OCI-LY1 (cell line): ENCODE measurements around the gene MVP.
A peak's percentile ranks its signal among the peaks of the same experiment; 100 is the strongest.
"Not testable (repeated sequence)": the region's sequence is repeated elsewhere in the genome, so short reads cannot be mapped to it uniquely, and the experiment has no call there.

Source experiments
- H2AFZ ChIP-seq: fragments of 200-600 bp; sonication (generic), shearing (Covaris generic); 2 replicates; pipeline ENCODE4 v1.6.0; 2014; ENCODE audit warnings: antibody characterized with exemption, mild to moderate bottlenecking, low read length
- H3F3A ChIP-seq: fragments of 200-600 bp; sonication (generic), shearing (Covaris generic); 2 replicates; pipeline ENCODE4 v1.6.0; 2014; ENCODE audit warnings: mild to moderate bottlenecking, antibody characterized with exemption, low read length, moderate library complexity; ENCODE audit not compliant: insufficient read depth
- H3K27ac ChIP-seq: fragments of 200-600 bp; sonication (generic); 2 replicates; pipeline ENCODE4 v1.5.1; 2014; ENCODE audit warnings: low read length, mixed run types, mild to moderate bottlenecking, low read depth; ENCODE audit not compliant: poor library complexity, severe bottlenecking
- H3K27me3 ChIP-seq: fragments of 200-600 bp; sonication (generic); 2 replicates; pipeline ENCODE4 v1.6.0; 2014; ENCODE audit warnings: antibody characterized with exemption, mild to moderate bottlenecking, low read length, moderate library complexity; ENCODE audit not compliant: insufficient read depth
- H3K36me3 ChIP-seq: fragments of 200-600 bp; sonication (generic); 2 replicates; pipeline ENCODE4 v1.6.1; 2014; ENCODE audit warnings: mild to moderate bottlenecking, antibody characterized with exemption, low read length, moderate library complexity, mixed read lengths; ENCODE audit not compliant: insufficient read depth
- H3K4me1 ChIP-seq: fragments of 200-600 bp; sonication (generic); 2 replicates; pipeline ENCODE4 v1.5.1; 2014; ENCODE audit warnings: mild to moderate bottlenecking, low read length, moderate library complexity; ENCODE audit not compliant: insufficient read depth, severe bottlenecking
- H3K4me2 ChIP-seq: fragments of 200-600 bp; sonication (generic), shearing (Covaris generic); 2 replicates; pipeline ENCODE4 v1.6.1; 2014; ENCODE audit warnings: low read length
- H3K4me3 ChIP-seq: fragments of 200-600 bp; sonication (generic); 2 replicates; pipeline ENCODE4 v1.5.1; 2014; ENCODE audit warnings: low read length, low read depth, mild to moderate bottlenecking, mixed read lengths; ENCODE audit not compliant: poor library complexity, severe bottlenecking
- H3K79me2 ChIP-seq: fragments of 200-600 bp; shearing (Covaris generic); 2 replicates; pipeline ENCODE4 v1.6.1; 2016; ENCODE audit warnings: mixed run types, low read length, mixed read lengths; ENCODE audit not compliant: insufficient read depth
- H3K9ac ChIP-seq: fragments of 200-600 bp; sonication (generic), shearing (Covaris generic); 2 replicates; pipeline ENCODE4 v1.6.1; 2014; ENCODE audit warnings: mild to moderate bottlenecking, low read length, mixed read lengths
- H3K9me2 ChIP-seq: fragments of 200-600 bp; sonication (generic), shearing (Covaris generic); 2 replicates; pipeline ENCODE4 v1.6.1; 2014; ENCODE audit warnings: low read depth, mild to moderate bottlenecking, low read length, mixed read lengths
- H3K9me3 ChIP-seq: fragments of 200-600 bp; shearing (Covaris generic); 2 replicates; pipeline ENCODE4 v1.6.1; 2014; ENCODE audit warnings: low read length, mixed read lengths
- H4K20me1 ChIP-seq: fragments of 200-600 bp; sonication (generic), shearing (Covaris generic); 2 replicates; pipeline ENCODE4 v1.6.0; 2016; ENCODE audit warnings: mild to moderate bottlenecking, low read length; ENCODE audit not compliant: insufficient read depth
- EZH2 ChIP-seq: fragments of 200-600 bp; sonication (generic), shearing (Covaris generic); IDR thresholded peaks from 2 replicates; pipeline ENCODE4 v1.8.0; 2017; ENCODE audit warnings: borderline replicate concordance, mixed run types, mild to moderate bottlenecking, antibody characterized with exemption, low read length, moderate library complexity, mixed read lengths
- TF ChIP-seq, protein P1 (sequence below): fragments of 200-600 bp; sonication (generic), shearing (Covaris generic); IDR thresholded peaks from 2 replicates; pipeline ENCODE4 v1.5.1; 2017; ENCODE audit warnings: mild to moderate bottlenecking, antibody characterized with exemption, low read length, moderate library complexity, mixed read lengths

Gene MVP

DNA sequence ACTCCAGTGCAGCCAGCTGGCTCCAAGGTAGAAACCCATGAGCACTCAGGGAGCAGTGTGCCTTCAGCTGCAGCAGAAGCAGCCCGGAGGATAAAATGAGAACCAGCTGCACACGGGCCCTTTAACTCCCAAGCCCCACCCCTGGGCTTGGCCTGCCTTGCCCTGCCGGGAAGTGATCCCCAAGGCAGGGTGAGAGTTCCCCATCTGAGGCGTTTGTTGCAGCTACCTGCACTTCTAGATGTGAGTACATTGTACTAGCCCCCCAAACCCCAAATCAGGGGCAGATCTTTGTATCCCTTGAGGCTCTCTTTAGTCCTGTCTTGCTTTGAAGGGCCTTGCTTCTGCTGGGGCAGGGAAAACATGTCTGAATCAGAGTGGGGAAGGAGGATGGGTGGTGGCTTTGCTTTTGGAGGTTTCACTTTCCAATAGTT is at the start of gene MVP:
TSS of gene MVP (plus strand) at position 192 of the 431 bp plus-strand sequence. CDS start 10,088 bp downstream, outside the sequence.
- Histone ChIP-seq H3K4me1 (peaks cover 49% of the 10 kb centered on the region), H3K4me2 (peak within 1 kb of the TSS; percentile 71), H3K27ac (peak within 1 kb of the TSS; percentile 24), H3K27me3 (no peaks in the 10 kb centered on the region), H2AFZ (no peak within 1 kb of the TSS), H3K4me3 (peak within 1 kb of the TSS; percentile 58), H3F3A (no peaks in the 10 kb centered on the region), H3K9me2 (no peaks in the 10 kb centered on the region), H3K9ac (peak within 1 kb of the TSS; percentile 50; the same call in 1 of the 2 replicates), H4K20me1 (no peaks in the 10 kb centered on the region), H3K9me3 (no peaks in the 10 kb centered on the region), H3K36me3 (peaks cover 26% of the 10 kb centered on the region), H3K79me2 (no peaks in the 10 kb centered on the region)
- TF ChIP-seq, protein P1, sequence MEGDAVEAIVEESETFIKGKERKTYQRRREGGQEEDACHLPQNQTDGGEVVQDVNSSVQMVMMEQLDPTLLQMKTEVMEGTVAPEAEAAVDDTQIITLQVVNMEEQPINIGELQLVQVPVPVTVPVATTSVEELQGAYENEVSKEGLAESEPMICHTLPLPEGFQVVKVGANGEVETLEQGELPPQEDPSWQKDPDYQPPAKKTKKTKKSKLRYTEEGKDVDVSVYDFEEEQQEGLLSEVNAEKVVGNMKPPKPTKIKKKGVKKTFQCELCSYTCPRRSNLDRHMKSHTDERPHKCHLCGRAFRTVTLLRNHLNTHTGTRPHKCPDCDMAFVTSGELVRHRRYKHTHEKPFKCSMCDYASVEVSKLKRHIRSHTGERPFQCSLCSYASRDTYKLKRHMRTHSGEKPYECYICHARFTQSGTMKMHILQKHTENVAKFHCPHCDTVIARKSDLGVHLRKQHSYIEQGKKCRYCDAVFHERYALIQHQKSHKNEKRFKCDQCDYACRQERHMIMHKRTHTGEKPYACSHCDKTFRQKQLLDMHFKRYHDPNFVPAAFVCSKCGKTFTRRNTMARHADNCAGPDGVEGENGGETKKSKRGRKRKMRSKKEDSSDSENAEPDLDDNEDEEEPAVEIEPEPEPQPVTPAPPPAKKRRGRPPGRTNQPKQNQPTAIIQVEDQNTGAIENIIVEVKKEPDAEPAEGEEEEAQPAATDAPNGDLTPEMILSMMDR: no peak
- no peak for TF ChIP-seq EZH2

DNA sequence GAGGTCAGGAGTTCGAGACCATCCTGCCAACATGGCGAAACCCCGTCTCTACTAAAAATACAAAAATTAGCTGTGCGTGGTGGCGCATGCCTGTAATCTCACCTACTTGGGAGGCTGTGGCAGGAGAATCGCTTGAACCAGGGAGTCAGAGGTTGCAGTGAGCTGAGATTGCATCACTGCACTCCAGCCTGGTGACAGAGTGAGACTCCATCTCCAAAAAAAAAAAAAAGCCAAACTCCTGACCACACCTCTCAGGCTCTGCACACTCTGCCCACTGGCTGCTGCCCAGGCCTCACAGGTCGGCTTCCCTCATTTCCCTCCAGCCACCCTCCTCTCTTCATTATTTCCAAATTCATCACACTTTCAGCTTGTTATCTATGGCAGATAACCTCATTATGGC is 47.9 kb upstream of the MVP start:
- not testable (repeated sequence) for H4K20me1 ChIP-seq, H3K27me3 ChIP-seq, H3K79me2 ChIP-seq, H3K4me3 ChIP-seq, H3K9me3 ChIP-seq, H3K9ac ChIP-seq, H3K36me3 ChIP-seq, H3K9me2 ChIP-seq, H3K4me2 ChIP-seq, H3K27ac ChIP-seq, H2AFZ ChIP-seq, H3K4me1 ChIP-seq, H3F3A ChIP-seq

GRCh38 chr16:29774730-29775129 is 45.5 kb upstream of the MVP start:
- Histone ChIP-seq H3K79me2 (no peaks in the 10 kb centered on the region), H2AFZ (no peak overlapping the region), H3K36me3 (no peaks in the 10 kb centered on the region), H3K27ac (no peak overlapping the region), H3K9ac (no peak overlapping the region), H3K4me3 (no peak overlapping the region), H4K20me1 (no peaks in the 10 kb centered on the region), H3K4me2 (no peak overlapping the region), H3F3A (no peaks in the 10 kb centered on the region), H3K9me2 (no peaks in the 10 kb centered on the region), H3K9me3 (no peaks in the 10 kb centered on the region), H3K27me3 (no peaks in the 10 kb centered on the region), H3K4me1 (no peaks in the 10 kb centered on the region)
- no peak for TF ChIP-seq EZH2
- TF ChIP-seq, protein P1: no peak

DNA sequence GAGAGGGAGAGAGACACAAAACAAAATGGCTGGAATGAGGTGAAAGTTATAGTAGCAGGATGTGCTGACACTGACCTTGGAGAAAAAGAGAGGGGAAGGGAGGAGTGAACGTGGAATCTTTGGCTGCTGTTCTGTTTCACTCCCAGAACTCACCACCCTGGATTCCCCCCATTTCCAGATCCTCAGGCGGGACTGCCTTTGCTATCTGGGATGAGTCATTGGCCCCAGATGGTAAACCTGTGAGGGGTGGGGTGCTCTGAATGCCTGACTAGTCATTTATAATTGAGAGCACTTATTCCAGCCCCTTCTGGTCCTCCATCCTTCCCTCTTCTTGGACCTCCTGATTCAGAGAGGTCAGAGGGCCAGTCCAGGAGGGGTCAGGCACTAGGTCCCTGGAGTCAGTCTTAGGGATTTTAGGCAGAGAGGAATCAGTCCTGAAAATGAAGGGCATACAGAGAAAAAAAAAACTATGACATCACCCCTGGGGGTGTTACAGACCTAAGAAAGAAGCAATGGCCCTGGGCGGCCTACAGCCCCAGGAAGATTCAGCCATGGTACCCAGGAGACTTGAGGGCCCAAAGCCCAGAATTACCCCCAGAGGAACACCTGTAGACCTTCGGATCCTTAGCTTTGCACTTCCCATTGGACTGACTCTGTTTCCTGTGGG is 44.4 kb upstream of the MVP start:
- TF ChIP-seq, protein P1: no peak
- TF ChIP-seq EZH2: no peak
- H3K27ac ChIP-seq: no peak overlapping the region
- no peaks in the 10 kb centered on the region for H3K9me2 ChIP-seq
- no peak overlapping the region for H2AFZ ChIP-seq
- H3K79me2 ChIP-seq: no peaks in the 10 kb centered on the region
- H3K4me1 ChIP-seq: no peaks in the 10 kb centered on the region
- no peak overlapping the region for H3K4me3 ChIP-seq
- no peaks in the 10 kb centered on the region for H3K36me3 ChIP-seq
- no peaks in the 10 kb centered on the region for H3K27me3 ChIP-seq
- no peak overlapping the region for H3K9ac ChIP-seq
- H3F3A ChIP-seq: no peaks in the 10 kb centered on the region
- H3K4me2 ChIP-seq: no peak overlapping the region
- no peaks in the 10 kb centered on the region for H4K20me1 ChIP-seq
- H3K9me3 ChIP-seq: no peaks in the 10 kb centered on the region
